Panc1 (cell line): Measurements from ENCODE around the gene PKD1.
"Not testable (repeated sequence)": the region's sequence is repeated elsewhere in the genome, so short reads cannot be mapped to it uniquely, and the experiment has no call there.

ENCODE experiments used
- CTCF ChIP-seq: fragments of 450-650 bp; IDR thresholded peaks from 2 replicates; pipeline ENCODE4 v1.5.1; 2017; ENCODE audit warnings: mild to moderate bottlenecking
- POLR2AphosphoS5 ChIP-seq: IDR thresholded peaks from 2 replicates; pipeline ENCODE4 v1.6.1; 2012; ENCODE audit warnings: mild to moderate bottlenecking, low read depth, low read length, moderate library complexity
- REST ChIP-seq, 2 experiments: IDR thresholded peaks; 2 replicates each; pipeline ENCODE4 v1.6.1; 2011 to 2012; ENCODE audit warnings: low read depth in 2 of 2, control low read depth in 1 of 2, low read length in 1 of 2, mild to moderate bottlenecking in 1 of 2, moderate library complexity in 1 of 2; ENCODE audit not compliant: insufficient read depth in 1 of 2

DNA sequence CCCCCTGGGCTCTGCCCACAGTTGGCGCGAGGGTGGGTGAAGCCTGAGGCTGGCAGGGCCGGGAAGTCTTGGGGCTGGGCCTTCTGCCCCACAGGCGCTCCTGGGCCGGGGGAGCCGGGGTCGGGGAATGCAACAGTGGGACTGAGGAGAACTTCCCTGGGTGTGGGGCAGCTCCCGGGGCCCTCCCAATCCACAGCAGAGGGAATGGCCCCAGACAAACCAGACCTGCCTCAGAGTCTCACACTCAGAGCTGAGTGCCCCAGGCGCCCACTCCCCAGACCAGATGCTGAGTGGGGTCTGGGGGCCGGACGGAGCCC, 11.4 kb downstream of the PKD1 start:
- TF ChIP-seq POLR2AphosphoS5; CTCF; REST (IDR thresholded peaks at IDR 0.05; ENCODE audit: insufficient read depth in 1 of 2, low read depth in 2 of 2, low read length in 1 of 2): not testable (repeated sequence)
